ENCODE results near the gene KRT8.

Gene KRT8

GRCh38 chr12:52924764-52925716, 20.2 kb upstream of the KRT8 start:
- no peak for DNase-seq

- DNase-seq, result no peak
These were observed 16.8 kb upstream of the KRT8 start for GRCh38 chr12:52921488-52922165.

GRCh38 chr12:52920937-52921336, 16.1 kb upstream of the KRT8 start:
- DNase-seq, result no peak

GRCh38 chr12:52918784-52919183, 13.9 kb upstream of the KRT8 start:
- no peak for DNase-seq

DNA sequence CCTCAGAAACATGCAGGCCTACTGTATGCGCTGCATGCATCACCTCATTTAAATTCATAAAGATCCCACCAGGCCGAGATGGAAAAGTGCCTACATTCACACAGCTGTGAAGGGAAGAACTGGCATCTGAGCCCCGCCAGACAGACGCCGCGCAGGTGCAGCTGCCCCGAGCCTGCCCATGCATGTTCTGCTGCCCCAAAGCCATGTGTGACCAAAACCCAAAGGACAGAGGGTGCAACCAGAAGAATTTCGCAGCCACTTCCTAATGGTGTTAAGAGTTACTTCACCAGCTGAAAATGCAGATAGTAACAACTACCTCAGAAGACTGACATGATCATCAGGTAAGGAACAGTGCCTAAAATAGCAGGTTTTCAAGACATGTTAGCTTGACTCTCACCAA, 13.5 kb upstream of the KRT8 start:
- DNase-seq, result no peak

- no peak for DNase-seq
These were observed 12.9 kb upstream of the KRT8 start for GRCh38 chr12:52917800-52918199.

- no peak for DNase-seq
These were observed 11.3 kb upstream of the KRT8 start for GRCh38 chr12:52916216-52916615.

DNA sequence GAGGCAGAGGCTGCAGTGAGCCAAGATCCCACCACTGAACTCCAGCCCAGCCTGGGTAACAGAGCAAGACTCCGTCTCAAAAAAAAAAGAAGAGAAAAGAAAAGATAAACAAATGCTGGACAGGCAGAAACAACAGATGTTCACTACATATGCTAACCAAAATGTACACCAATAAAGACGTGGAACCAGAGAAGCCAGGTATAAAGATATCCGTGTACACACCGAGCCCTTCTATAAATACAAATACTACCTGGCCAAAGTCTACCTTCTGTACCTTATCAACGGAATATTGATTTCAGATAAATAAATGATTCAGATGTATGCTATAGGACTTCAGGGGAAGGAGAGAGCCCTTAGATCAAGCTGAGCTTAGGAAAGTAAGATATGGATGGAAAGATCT, 10.8 kb upstream of the KRT8 start:
- DNase-seq, result no peak

DNA sequence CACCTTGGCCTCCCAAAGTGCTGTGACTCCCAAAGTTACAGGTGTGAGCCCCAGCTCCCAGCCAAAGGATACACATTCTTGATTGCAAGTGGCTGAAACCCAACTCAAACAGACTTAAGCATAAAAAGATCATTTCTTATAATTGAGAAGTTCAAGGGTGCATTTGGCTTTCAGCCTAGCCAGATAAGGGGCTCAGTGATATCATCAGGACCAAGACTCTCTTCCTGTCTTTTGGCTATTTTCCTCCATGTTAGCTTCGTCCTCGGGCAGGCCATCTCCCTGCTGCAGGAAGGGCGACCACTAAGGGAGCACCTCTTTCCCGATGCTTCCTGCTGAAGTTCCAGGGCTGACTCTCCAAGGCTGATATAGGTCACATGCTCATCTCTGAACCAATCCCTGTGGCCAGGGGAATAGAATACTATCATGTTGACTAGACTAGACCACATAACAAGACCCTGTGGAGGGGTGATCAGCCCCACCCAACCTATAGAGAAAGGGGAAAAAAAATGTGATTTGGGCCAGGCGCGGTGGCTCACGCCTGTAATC, 9.8 kb upstream of the KRT8 start:
- no peak for DNase-seq

DNA sequence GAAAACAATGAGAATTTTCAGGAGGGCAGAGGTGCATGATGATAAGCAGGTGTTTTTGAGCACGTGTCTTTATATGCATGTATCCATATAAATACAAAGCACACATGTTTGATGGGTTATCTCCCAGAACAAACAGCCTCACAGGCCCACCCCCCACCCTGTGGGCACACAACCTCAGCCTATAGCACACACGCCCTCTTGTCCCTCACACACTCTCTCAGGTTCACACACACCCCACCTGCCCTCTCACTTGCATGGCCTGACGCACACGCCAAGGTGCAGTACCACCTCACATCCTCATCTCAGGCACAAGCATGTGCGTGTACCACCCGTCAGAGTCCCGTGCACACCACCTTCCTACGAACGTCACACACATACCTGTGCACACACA, 8.6 kb upstream of the KRT8 start:
- DNase-seq, result no peak

DNA sequence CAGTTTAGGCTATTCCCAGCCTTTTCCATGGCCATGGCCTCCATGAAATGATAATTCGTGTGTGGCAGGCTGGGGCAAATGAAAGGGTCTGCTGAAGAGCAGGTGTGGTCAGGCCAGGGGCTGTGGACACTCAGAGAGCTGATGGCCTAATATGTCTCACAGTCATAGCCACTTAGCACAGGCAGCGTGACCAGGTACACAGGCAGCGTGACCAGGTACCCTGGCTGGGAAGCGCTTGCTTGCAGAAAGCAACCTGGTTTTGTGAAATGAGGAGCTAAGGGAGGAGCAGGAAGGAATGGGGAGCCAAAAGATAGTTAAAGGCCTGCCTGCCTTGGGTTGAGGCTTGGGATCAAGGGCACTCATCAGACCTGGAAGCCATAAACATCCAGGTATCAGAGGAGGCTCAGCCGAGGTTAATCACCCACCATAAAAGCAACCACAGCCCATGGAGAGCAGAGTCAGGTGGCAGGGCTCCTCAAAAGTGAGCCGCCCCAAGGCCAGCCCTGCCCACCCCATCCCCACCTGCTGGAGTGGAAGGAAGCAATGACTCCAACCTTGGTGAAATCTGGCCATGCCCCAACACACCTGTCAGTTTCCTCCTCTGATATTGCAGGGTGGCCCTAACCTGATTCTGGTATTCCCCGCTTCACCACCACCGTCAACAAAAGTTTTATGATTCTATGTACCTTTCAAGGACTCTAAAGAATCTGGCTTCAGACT, 8.0 kb upstream of the KRT8 start:
- DNase-seq, result no peak

GRCh38 chr12:52910248-52910883, 5.5 kb upstream of the KRT8 start:
- no peak for DNase-seq

GRCh38 chr12:52909796-52910195, 4.9 kb upstream of the KRT8 start:
- DNase-seq, result no peak

- no peak for DNase-seq
These were observed 4.5 kb upstream of the KRT8 start for GRCh38 chr12:52909331-52909730.

- no peak for DNase-seq
These were observed 2.4 kb upstream of the KRT8 start for GRCh38 chr12:52907092-52907810.

- DNase-seq, result no peak
These were observed 1.3 kb upstream of the KRT8 start for GRCh38 chr12:52906191-52906601.

DNA sequence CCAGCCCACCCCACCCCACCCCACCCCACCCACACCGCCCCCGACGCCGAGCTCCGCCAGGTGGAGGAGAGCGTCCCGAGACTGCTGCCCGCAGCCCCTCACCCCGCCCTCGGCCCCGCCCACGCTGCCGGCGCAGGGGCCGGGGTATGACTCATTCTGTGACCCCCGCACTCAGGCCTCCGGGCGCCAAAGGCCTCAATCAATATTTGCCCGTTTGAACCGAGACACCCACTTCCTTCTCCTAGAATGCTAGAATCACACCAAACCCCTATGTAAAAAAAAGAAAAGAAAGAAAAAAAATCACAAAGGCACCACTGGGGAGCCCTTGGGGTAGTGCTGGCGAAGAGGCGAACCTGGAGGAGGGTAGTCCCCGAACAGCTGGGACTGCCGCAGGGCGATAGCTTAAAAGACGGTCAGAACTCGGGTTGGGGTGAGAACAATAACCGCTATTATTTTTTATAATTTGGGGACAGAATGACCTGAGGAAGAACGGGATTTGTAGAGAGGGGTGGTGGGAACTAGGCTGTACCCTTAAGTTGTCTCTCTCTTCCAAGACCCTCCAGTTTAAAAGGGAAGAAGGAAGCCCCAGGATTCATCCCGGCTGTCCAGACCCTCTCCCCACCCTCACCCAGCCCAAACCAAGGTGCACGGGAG, 894 bp downstream of the KRT8 start:
- DNase-seq, result peak; percentile 30

DNA sequence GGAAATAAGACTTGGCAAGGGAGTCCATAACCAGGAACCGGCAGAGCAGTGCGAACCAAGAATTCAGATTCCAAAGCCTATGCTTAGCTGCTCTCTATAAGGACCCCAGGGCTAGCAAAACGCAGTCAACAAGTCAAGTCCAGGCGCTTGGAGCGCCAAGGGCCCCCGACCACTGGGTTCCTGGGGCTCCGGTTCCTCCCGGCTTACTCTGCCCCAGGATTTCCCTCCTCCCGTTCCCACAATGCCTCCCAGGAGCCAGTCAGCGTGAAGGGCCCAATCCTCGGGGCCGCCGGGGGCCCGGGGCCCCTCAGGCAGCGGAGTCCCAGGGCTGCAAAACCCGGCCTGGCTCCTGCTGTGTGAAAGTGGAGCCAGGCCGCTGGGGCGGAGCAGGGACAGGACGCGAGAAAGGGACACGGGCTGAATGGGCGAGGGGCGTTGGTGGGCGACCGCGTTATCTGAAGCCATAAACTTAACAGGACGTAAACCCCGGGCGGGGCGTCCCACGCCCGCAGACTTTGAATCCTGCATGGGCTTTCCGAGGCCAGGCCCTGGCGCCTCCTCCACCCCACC, 1.5 kb downstream of the KRT8 start:
- peak; percentile 54 for DNase-seq

- DNase-seq, result no peak
These were observed 2.9 kb downstream of the KRT8 start for GRCh38 chr12:52901715-52902541.
